Measurements from ENCODE around the gene PHLDA1.

The PHLDA1 gene

GRCh38 chr12:76031414-76032042, at the start of gene PHLDA1:
Gene PHLDA1, minus strand, starts transcription at chr12:76031776.
- peak; percentile 90 for FAIRE-seq

- no peak for FAIRE-seq
Observed at GRCh38 chr12:76080729-76081415, 49.3 kb upstream of the PHLDA1 start.

GRCh38 chr12:76080017-76080728, 48.6 kb upstream of the PHLDA1 start:
- no peak for FAIRE-seq

- FAIRE-seq = no peak
Observed at GRCh38 chr12:76078748-76079147, 47.2 kb upstream of the PHLDA1 start.

GRCh38 chr12:76075448-76075847, 43.9 kb upstream of the PHLDA1 start:
- FAIRE-seq = no peak

- FAIRE-seq = no peak
Observed at GRCh38 chr12:76074701-76075336, 43.2 kb upstream of the PHLDA1 start.

GRCh38 chr12:76073561-76073960, 42.0 kb upstream of the PHLDA1 start:
- FAIRE-seq = no peak

- no peak for FAIRE-seq
Observed at GRCh38 chr12:76072568-76072967, 41.0 kb upstream of the PHLDA1 start.

GRCh38 chr12:76069339-76069738, 37.8 kb upstream of the PHLDA1 start:
- FAIRE-seq = no peak

GRCh38 chr12:76065917-76066316, 34.3 kb upstream of the PHLDA1 start:
- FAIRE-seq = no peak

- FAIRE-seq = peak; percentile 46
Observed at GRCh38 chr12:76064904-76065303, 33.3 kb upstream of the PHLDA1 start.

GRCh38 chr12:76060111-76060510, 28.5 kb upstream of the PHLDA1 start:
- no peak for FAIRE-seq

GRCh38 chr12:76057326-76057725, 25.8 kb upstream of the PHLDA1 start:
- FAIRE-seq = no peak

- no peak for FAIRE-seq
Observed at GRCh38 chr12:76055393-76055792, 23.8 kb upstream of the PHLDA1 start.

GRCh38 chr12:76049575-76050251, 18.1 kb upstream of the PHLDA1 start:
- no peak for FAIRE-seq

GRCh38 chr12:76047742-76048141, 16.2 kb upstream of the PHLDA1 start:
- no peak for FAIRE-seq

GRCh38 chr12:76047060-76047459, 15.5 kb upstream of the PHLDA1 start:
- FAIRE-seq = no peak

- no peak for FAIRE-seq
Observed at GRCh38 chr12:76043377-76043776, 11.8 kb upstream of the PHLDA1 start.

- FAIRE-seq = no peak
Observed at GRCh38 chr12:76042147-76042546, 10.6 kb upstream of the PHLDA1 start.

- FAIRE-seq = no peak
Observed at GRCh38 chr12:76041406-76041805, 9.8 kb upstream of the PHLDA1 start.

- no peak for FAIRE-seq
Observed at GRCh38 chr12:76040461-76040860, 8.9 kb upstream of the PHLDA1 start.

GRCh38 chr12:76038176-76038575, 6.6 kb upstream of the PHLDA1 start:
- no peak for FAIRE-seq
